Measurements from ENCODE around the gene CDKN2AIP. TPM values are rescaled to one million over a fixed set of nuclear protein-coding genes. Genes with fewer than 3 reads are reported as not detected.
A peak's percentile ranks its signal among the peaks of the same experiment; 100 is the strongest.

CDKN2AIP gene
- total and polyA plus RNA-seq, 2 experiments from 2014 or later = 20.7 to 34.1 TPM

DNA sequence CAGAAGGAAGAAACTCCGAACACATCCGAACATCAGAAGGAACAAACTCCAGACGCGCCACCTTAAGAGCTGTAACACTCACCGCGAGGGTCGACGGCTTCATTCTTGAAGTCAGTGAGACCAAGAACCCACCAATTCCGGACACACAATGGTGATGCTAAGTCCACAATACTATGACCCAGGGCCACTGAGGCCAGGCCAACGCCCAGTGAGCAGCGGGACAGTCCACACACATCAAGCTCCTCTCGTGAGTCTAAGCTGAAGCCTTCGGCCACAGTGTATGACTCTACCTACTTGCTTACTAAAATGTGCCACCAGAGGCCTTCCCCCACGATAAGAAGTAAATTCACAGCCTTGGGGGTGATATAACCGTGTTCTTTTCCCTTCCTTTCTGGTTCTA, 10.2 kb upstream of the CDKN2AIP start:
- TF ChIP-seq, protein P1, sequence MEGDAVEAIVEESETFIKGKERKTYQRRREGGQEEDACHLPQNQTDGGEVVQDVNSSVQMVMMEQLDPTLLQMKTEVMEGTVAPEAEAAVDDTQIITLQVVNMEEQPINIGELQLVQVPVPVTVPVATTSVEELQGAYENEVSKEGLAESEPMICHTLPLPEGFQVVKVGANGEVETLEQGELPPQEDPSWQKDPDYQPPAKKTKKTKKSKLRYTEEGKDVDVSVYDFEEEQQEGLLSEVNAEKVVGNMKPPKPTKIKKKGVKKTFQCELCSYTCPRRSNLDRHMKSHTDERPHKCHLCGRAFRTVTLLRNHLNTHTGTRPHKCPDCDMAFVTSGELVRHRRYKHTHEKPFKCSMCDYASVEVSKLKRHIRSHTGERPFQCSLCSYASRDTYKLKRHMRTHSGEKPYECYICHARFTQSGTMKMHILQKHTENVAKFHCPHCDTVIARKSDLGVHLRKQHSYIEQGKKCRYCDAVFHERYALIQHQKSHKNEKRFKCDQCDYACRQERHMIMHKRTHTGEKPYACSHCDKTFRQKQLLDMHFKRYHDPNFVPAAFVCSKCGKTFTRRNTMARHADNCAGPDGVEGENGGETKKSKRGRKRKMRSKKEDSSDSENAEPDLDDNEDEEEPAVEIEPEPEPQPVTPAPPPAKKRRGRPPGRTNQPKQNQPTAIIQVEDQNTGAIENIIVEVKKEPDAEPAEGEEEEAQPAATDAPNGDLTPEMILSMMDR (IDR thresholded peaks at IDR 0.05; ENCODE audit: low read depth, low read length) = no peak
- Histone ChIP-seq H3K27ac (no peak overlapping the region), H3K27me3 (no peaks in the 10 kb centered on the region), H3K4me1 (ENCODE audit: low read depth) (peaks cover 5% of the 10 kb centered on the region), H3K36me3 (no peaks in the 10 kb centered on the region), H3K9me3 (ENCODE audit: low read depth) (no peaks in the 10 kb centered on the region), H3K4me3 (no peak overlapping the region)
- no peak for DNase-seq (ENCODE audit: low read depth in 1 of 2, low spot score in 1 of 2)

DNA sequence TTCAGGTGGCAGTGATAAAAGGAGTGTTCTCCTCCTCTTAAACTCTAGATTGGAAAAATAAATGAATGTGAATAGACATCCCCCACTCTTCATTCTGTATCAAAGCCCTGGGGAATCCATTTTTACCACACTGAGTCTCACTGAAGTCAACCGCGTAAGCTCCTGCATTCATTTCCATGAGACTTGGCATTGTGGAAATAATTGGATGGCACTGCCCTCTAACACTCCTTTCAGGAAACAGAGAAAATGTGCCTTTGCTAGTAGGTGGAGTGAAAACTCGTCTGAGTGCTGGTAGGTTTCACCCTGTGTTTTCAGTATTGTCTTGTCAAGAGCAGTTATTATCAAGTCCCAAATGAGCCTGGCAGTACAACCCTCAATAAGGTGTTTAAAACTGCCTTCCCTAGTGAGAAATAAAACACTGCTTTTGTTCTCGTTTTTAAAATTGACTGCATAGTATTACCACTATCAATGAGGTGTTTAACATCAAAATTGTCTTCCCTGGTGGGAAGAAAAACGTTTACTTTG, 9.7 kb upstream of the CDKN2AIP start:
- TF ChIP-seq, protein P1 (IDR thresholded peaks at IDR 0.05; ENCODE audit: low read depth, low read length) = no peak
- DNase-seq (ENCODE audit: low read depth in 1 of 2, low spot score in 1 of 2) = no peak
- peaks cover 5% of the 10 kb centered on the region for H3K4me1 ChIP-seq (ENCODE audit: low read depth)
- no peaks in the 10 kb centered on the region for H3K9me3 ChIP-seq (ENCODE audit: low read depth)
- H3K4me3 ChIP-seq = no peak overlapping the region
- H3K27ac ChIP-seq = no peak overlapping the region
- H3K27me3 ChIP-seq = no peaks in the 10 kb centered on the region
- H3K36me3 ChIP-seq = no peaks in the 10 kb centered on the region

DNA sequence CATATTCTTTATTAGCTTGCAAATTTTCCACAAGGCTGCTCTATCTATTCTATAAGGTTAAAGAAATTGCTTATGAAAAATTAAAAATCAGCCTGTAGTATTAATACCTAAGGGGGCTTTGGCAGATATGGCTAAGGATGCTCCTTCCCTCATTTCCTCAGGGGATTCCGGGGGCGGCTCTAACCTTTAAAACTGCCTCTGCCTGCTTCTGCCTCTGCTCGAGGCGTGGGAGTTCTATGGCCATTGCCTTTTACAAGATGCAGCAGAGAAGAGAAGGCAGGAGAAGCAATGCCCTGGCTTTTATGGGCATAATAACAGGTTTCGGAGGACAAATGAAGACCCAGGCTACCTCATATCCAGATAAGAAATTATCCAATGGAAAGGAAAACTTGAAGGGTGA, 8.6 kb upstream of the CDKN2AIP start:
- Histone ChIP-seq H3K27ac (no peak overlapping the region), H3K4me3 (no peak overlapping the region), H3K4me1 (ENCODE audit: low read depth) (peaks cover 3% of the 10 kb centered on the region)

DNA sequence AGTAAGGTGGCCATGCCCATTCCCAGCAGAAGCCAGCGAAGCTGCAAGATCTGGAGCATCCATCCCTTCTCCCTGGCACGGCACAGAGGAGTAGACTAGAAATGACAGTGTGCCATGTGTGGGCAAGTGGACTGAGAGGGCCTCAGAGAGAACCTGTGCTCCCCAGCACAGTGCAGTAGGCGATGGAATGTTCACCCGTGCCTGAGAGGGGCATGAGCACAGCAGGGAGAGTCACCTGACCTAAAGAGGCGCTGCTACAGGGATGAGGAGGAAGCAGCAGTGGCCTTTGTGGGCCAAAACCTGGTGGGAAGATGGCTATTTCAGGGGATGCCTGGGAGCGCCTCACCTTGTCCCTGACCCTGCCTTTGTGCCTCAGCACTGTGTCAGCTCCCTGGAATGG, 8.0 kb upstream of the CDKN2AIP start:
- Histone ChIP-seq H3K4me3 (no peak overlapping the region), H3K4me1 (ENCODE audit: low read depth) (no peaks in the 10 kb centered on the region), H3K36me3 (no peaks in the 10 kb centered on the region), H3K27ac (no peak overlapping the region), H3K9me3 (ENCODE audit: low read depth) (no peaks in the 10 kb centered on the region), H3K27me3 (no peaks in the 10 kb centered on the region)
- TF ChIP-seq, protein P1 (IDR thresholded peaks at IDR 0.05; ENCODE audit: low read depth, low read length) = no peak
- peak in 1 of 2 donors; percentile 11 for DNase-seq (ENCODE audit: low read depth in 1 of 2, low spot score in 1 of 2)

More for the DNA sequence above, 8.6 kb upstream of the CDKN2AIP start:
- Histone ChIP-seq H3K36me3 (no peaks in the 10 kb centered on the region), H3K9me3 (ENCODE audit: low read depth) (no peaks in the 10 kb centered on the region), H3K27me3 (no peaks in the 10 kb centered on the region)
- no peak for DNase-seq (ENCODE audit: low read depth in 1 of 2, low spot score in 1 of 2)
- TF ChIP-seq, protein P1 (IDR thresholded peaks at IDR 0.05; ENCODE audit: low read depth, low read length) = no peak

DNA sequence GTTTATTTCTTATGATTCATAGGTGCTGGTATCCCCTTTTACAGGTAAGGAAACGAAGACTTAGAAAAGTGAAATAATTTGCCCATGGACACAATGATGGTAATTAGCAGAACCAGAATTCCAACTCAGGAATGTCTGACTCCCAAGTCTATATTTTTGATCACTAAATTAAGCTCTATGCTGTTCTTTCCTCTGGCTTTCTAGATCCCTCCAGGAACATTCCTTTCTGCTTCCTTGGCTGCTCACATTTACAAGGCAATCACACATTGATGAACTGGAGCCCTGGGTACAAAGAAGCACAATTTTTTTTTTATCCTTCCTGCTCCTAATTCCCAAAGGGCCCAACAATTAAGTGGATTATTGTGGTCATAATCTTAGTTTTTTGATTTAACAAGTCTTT, 7.0 kb upstream of the CDKN2AIP start:
- Histone ChIP-seq H3K9me3 (ENCODE audit: low read depth) (no peaks in the 10 kb centered on the region), H3K27ac (no peak overlapping the region), H3K4me1 (ENCODE audit: low read depth) (no peaks in the 10 kb centered on the region), H3K27me3 (no peaks in the 10 kb centered on the region), H3K36me3 (no peaks in the 10 kb centered on the region), H3K4me3 (no peak overlapping the region)
- TF ChIP-seq, protein P1 (IDR thresholded peaks at IDR 0.05; ENCODE audit: low read depth, low read length) = no peak
- DNase-seq (ENCODE audit: low read depth in 1 of 2, low spot score in 1 of 2) = no peak
